SH-SY5Y (cell line): ENCODE measurements around the gene VEGFB.
A peak's percentile ranks its signal among the peaks of the same experiment; 100 is the strongest.

ENCODE experiments used
- GATA2 ChIP-seq: IDR thresholded peaks from 2 replicates; pipeline ENCODE4 v1.6.1; 2011; ENCODE audit warnings: mild to moderate bottlenecking, low read depth, low read length
- GATA3 ChIP-seq: IDR thresholded peaks from 2 replicates; pipeline ENCODE4 v1.6.1; 2011; ENCODE audit warnings: low read depth, mild to moderate bottlenecking, low read length, moderate library complexity

- TF ChIP-seq GATA3 (no peak), GATA2 (peak; percentile 93)
Observed at GRCh38 chr11:64264371-64264852, 30.0 kb downstream of the VEGFB start.
